Activated naive CD8-positive, alpha-beta T cell treated with anti-CD3 and anti-CD28 coated beads, Interleukin-2, amount 10 ng/mL, durations not matched to agents 7 days and 5 days (primary cell): ENCODE results near the gene TFPI. TPM values are rescaled to one million over a fixed set of nuclear protein-coding genes. Genes with fewer than 3 reads are reported as not detected.
"Not testable (repeated sequence)": the region's sequence is repeated elsewhere in the genome, so short reads cannot be mapped to it uniquely, and the experiment has no call there.

Source experiments
- ATAC-seq: fragments of 150-1000 bp; cut with Tn5 transposase; one replicate; pipeline ENCODE4 v1.10.0; 2021; ENCODE audit warnings: low read depth, moderate library complexity
- POLR2A ChIA-PET: fragments of 350-600 bp; sonication (Branson Sonifier 250); formaldehyde crosslinking; loops from one replicate; lab custom pipeline; 2021; ENCODE audit warnings: antibody characterized with exemption; lab: Charles Lee
- DNase-seq: peaks from one replicate; pipeline ENCODE4 v3.0.0; 2021
- H3K27ac Mint-ChIP-seq: one replicate; pipeline ENCODE4 v1.8.0; 2022; ENCODE audit warnings: mild to moderate bottlenecking, mixed read lengths
- H3K27me3 Mint-ChIP-seq: one replicate; pipeline ENCODE4 v1.8.0; 2022; ENCODE audit warnings: mild to moderate bottlenecking, moderate library complexity, mixed read lengths
- H3K36me3 Mint-ChIP-seq: one replicate; pipeline ENCODE4 v1.8.0; 2021; ENCODE audit warnings: mild to moderate bottlenecking, mixed read lengths
- H3K4me1 Mint-ChIP-seq: one replicate; pipeline ENCODE4 v1.8.0; 2021; ENCODE audit warnings: mixed read lengths
- H3K4me3 Mint-ChIP-seq: one replicate; pipeline ENCODE4 v1.8.0; 2022; ENCODE audit warnings: mild to moderate bottlenecking, moderate library complexity, mixed read lengths
- H3K9me3 Mint-ChIP-seq: one replicate; pipeline ENCODE4 v1.8.0; 2021; ENCODE audit warnings: mixed read lengths
- total RNA-seq, 2 experiments: library from RNA; stranded (reverse); gene quantifications; one replicate each; pipeline ENCODE4 v1.2.3, GENCODE V29; 2021

The TFPI gene
- total RNA-seq, 2 experiments from 2014 or later, result 0.11 TPM; not detected in 1

- H3K4me3 Mint-ChIP-seq, H3K27me3 Mint-ChIP-seq, H3K27ac Mint-ChIP-seq, H3K4me1 Mint-ChIP-seq, POLR2A ChIA-PET, H3K36me3 Mint-ChIP-seq, H3K9me3 Mint-ChIP-seq, DNase-seq, ATAC-seq: not testable (repeated sequence)
These were observed 40.6 kb downstream of the TFPI start for GRCh38 chr2:187513460-187514234.

GRCh38 chr2:187511356-187512315 lies 42.6 kb downstream of the TFPI start:
- Mint-ChIP-seq H3K9me3 (no peaks in the 10 kb centered on the region), H3K36me3 (no peaks in the 10 kb centered on the region), H3K4me1 (no peaks in the 10 kb centered on the region), H3K4me3 (no peak overlapping the region), H3K27ac (no peak overlapping the region), H3K27me3 (peaks cover 2% of the 10 kb centered on the region)
- no peak for ATAC-seq
- POLR2A ChIA-PET, result no interaction called here
- DNase-seq, result no peak

- ATAC-seq, H3K9me3 Mint-ChIP-seq, H3K27me3 Mint-ChIP-seq, H3K27ac Mint-ChIP-seq, H3K4me3 Mint-ChIP-seq, DNase-seq, POLR2A ChIA-PET, H3K36me3 Mint-ChIP-seq, H3K4me1 Mint-ChIP-seq: not testable (repeated sequence)
These were observed 43.5 kb downstream of the TFPI start for GRCh38 chr2:187510419-187511355.

DNA sequence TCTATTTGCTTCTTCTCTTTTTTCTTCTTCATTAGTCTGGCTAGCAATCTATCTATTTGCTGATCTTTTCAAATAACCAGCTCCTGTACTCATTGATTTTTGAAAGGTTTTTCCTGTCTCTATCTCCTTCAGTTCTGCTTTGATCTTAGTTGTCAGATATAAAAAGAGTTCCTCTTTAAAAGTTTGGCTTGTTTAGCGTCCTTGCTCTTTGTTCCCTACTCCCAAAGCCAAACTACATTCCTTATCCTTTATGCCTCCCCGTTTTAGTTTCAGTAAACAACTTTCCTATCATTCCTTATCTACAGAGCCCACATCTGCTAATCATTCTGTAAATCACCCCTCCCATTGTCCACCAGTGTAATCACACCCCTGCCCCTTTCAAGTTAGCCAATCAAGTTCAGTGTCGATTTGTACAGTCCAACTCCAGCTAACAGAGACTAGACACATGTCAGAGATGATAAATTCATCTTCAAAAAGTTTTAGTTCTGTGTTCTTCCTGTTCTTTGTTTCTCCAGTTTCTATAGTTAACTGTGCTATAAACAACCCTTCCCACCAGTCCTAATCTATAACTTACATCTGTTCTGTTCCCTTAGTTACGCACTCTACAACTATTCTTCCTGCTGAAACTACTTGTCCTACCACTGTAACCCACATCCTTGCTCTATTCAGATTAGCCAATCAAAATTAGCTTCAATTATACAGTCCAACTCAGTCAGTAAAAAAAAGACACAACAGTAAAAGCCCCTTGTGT lies 44.4 kb downstream of the TFPI start:
- H3K27ac Mint-ChIP-seq, result no peak overlapping the region
- no peak for DNase-seq
- H3K27me3 Mint-ChIP-seq, result peaks cover 4% of the 10 kb centered on the region
- ATAC-seq, result no peak
- no peak overlapping the region for H3K4me3 Mint-ChIP-seq
- H3K4me1 Mint-ChIP-seq, result no peaks in the 10 kb centered on the region
- H3K9me3 Mint-ChIP-seq, result no peaks in the 10 kb centered on the region
- POLR2A ChIA-PET, result no interaction called here
- no peaks in the 10 kb centered on the region for H3K36me3 Mint-ChIP-seq

DNA sequence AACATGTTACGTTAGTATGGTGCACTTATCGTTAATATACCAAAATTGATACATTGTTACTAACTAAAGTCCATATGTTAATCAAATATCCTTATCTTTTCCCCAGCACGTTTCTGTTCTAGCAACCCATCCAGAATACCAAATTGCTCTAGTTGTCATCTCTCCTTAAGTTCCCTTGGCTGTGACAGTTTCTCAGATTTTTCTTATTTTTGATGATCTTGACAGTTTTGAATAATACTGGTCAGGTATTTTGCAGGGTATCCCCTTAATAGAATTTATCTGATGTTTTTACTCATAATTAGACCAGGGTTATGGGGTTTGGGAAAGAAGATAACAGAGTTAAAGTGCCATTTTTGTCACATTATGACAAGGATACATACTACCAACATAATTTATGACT lies 47.8 kb downstream of the TFPI start:
- Mint-ChIP-seq H3K27me3 (peaks cover 11% of the 10 kb centered on the region), H3K4me1 (no peaks in the 10 kb centered on the region), H3K9me3 (no peaks in the 10 kb centered on the region), H3K4me3 (no peak overlapping the region), H3K36me3 (no peaks in the 10 kb centered on the region), H3K27ac (no peak overlapping the region)
- POLR2A ChIA-PET, result no interaction called here
- no peak for DNase-seq
- no peak for ATAC-seq

GRCh38 chr2:187505065-187505672 lies 49.1 kb downstream of the TFPI start:
- DNase-seq (no peak), ATAC-seq (no peak)
- H3K27me3 Mint-ChIP-seq, result peaks cover 11% of the 10 kb centered on the region
- no peaks in the 10 kb centered on the region for H3K9me3 Mint-ChIP-seq
- H3K4me3 Mint-ChIP-seq, result no peak overlapping the region
- no peak overlapping the region for H3K27ac Mint-ChIP-seq
- H3K4me1 Mint-ChIP-seq, result no peaks in the 10 kb centered on the region
- no peaks in the 10 kb centered on the region for H3K36me3 Mint-ChIP-seq
- POLR2A ChIA-PET, result no interaction called here

DNA sequence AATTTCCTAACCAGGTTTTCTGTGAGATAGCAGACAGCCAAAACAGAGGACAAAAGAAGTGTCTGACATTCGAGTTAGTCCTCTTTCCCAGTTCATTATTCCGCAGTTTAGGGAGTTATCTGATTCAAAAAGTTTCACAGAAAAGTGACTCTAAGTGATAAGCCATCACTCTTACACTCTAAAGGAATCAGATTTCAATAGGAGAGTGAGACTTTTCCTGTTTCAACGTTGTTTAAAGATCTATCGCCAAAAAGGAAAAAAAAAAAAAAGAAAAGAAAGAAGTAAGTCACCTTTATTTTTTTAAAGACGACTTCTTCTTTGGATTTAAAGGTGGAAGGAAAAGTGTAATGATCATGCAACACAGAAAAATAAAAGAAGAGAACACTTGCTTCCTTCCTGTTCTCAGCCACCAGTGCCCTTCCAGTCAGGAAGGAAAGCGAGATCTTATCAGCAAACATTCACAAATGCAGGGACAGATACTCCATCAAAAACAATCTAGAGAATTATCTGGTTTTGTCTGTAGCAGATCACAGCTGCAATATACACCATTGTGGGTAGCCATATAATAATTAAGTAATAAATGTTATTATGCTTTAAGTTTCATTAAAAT lies 49.8 kb downstream of the TFPI start:
- DNase-seq (no peak), ATAC-seq (no peak)
- POLR2A ChIA-PET, result no interaction called here
- H3K4me3 Mint-ChIP-seq, result no peak overlapping the region
- H3K27me3 Mint-ChIP-seq, result peaks cover 11% of the 10 kb centered on the region
- no peaks in the 10 kb centered on the region for H3K4me1 Mint-ChIP-seq
- no peaks in the 10 kb centered on the region for H3K36me3 Mint-ChIP-seq
- no peaks in the 10 kb centered on the region for H3K9me3 Mint-ChIP-seq
- no peak overlapping the region for H3K27ac Mint-ChIP-seq

DNA sequence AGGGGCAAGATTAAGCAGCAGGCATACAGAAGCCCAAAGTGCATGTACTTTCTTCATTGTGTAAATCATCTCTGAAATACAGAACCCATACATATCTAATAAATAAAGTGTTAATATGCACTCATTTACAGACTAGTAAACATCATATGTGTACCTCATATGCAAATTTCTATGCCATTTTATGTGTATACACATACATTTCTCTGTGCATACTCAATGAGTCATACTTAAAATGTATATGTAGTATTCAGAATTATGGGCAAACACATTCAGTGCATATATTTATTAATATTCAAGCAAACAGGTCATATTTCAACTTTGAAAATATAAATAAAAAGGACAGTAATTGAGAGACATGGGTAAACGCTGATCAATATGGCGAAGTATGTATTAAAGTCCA lies 50.5 kb downstream of the TFPI start:
- Mint-ChIP-seq H3K36me3 (no peaks in the 10 kb centered on the region), H3K27ac (no peak overlapping the region), H3K9me3 (no peaks in the 10 kb centered on the region), H3K27me3 (peaks cover 11% of the 10 kb centered on the region), H3K4me1 (no peaks in the 10 kb centered on the region), H3K4me3 (no peak overlapping the region)
- no peak for DNase-seq
- POLR2A ChIA-PET, result no interaction called here
- no peak for ATAC-seq

DNA sequence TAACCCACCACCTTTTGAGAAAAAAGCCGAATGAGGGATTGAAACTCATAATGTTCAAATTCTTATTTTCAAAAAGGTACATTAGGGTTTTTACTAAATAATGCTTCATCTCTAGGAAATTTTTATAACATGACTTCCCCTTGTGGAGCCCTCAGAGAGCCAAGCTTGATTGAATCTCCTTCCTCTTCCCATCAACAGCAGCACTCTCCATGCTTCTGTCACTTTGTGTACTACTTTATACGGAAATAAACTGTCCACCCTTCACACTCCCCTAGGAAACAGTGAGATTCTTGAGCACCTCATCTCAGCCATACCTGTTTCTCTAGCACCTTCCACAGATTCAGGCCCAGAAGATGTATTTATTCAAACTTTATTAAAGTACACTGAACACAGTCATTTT lies 51.8 kb downstream of the TFPI start:
- ATAC-seq (no peak), DNase-seq (no peak)
- Mint-ChIP-seq H3K4me1 (no peaks in the 10 kb centered on the region), H3K9me3 (no peaks in the 10 kb centered on the region), H3K4me3 (no peak overlapping the region), H3K36me3 (no peaks in the 10 kb centered on the region), H3K27ac (no peak overlapping the region), H3K27me3 (peaks cover 11% of the 10 kb centered on the region)
- POLR2A ChIA-PET, result interaction anchor here (0.5 kb wide), 1 partner anchor 63 kb away, joined by 3 read pairs; no protein-coding TSS in a partner anchor

- H3K27me3 Mint-ChIP-seq, result peaks cover 9% of the 10 kb centered on the region
- DNase-seq (no peak), ATAC-seq (no peak)
- H3K36me3 Mint-ChIP-seq, result no peaks in the 10 kb centered on the region
- POLR2A ChIA-PET, result no interaction called here
- no peaks in the 10 kb centered on the region for H3K4me1 Mint-ChIP-seq
- H3K9me3 Mint-ChIP-seq, result no peaks in the 10 kb centered on the region
- no peak overlapping the region for H3K4me3 Mint-ChIP-seq
- H3K27ac Mint-ChIP-seq, result no peak overlapping the region
These were observed 53.5 kb downstream of the TFPI start for GRCh38 chr2:187500585-187501359.

- Mint-ChIP-seq H3K27ac (no peak overlapping the region), H3K27me3 (peaks cover 9% of the 10 kb centered on the region), H3K9me3 (no peaks in the 10 kb centered on the region), H3K4me1 (no peaks in the 10 kb centered on the region), H3K4me3 (no peak overlapping the region), H3K36me3 (no peaks in the 10 kb centered on the region)
- DNase-seq (peak; percentile 39), ATAC-seq (no peak)
- POLR2A ChIA-PET, result no interaction called here
These were observed 54.2 kb downstream of the TFPI start for GRCh38 chr2:187499941-187500532.
